PC-3 (cell line): ENCODE measurements around the gene PCSK5. TPM values are rescaled to one million over a fixed set of nuclear protein-coding genes. Genes with fewer than 3 reads are reported as not detected.

Source experiments
- ATAC-seq: fragments of 200-7000 bp; cut with Tn5 transposase; 2 replicates; pipeline ENCODE4 v1.9.1; 2020; ENCODE audit warnings: mild to moderate bottlenecking, moderate library complexity
- BruUV-seq: library from RNA; stranded (reverse); fragments of 400-500 nt; replicated peaks from 2 replicates; lab custom pipeline; 2021; lab: Mats Ljungman, UMichigan
- CTCF ChIA-PET: fragments of 300-600 bp; sonication (Branson Sonifier 250); formaldehyde crosslinking; loops from one replicate; lab custom pipeline; 2022; ENCODE audit warnings: antibody characterized with exemption; lab: Charles Lee
- POLR2A ChIA-PET: fragments of 300-600 bp; sonication (Branson Sonifier 250); formaldehyde crosslinking; loops from one replicate; lab custom pipeline; 2022; ENCODE audit warnings: antibody characterized with exemption; ENCODE audit not compliant: unreplicated experiment; lab: Charles Lee
- DNase-seq: peaks from one replicate; pipeline ENCODE4 v3.0.0-alpha.2; 2015
- H2AFZ ChIP-seq: fragments of 300-600 bp; sonication (generic); 2 replicates; pipeline ENCODE4 v1.6.0; 2016; ENCODE audit warnings: antibody characterized with exemption, low read length
- H3F3A ChIP-seq: fragments of 300-600 bp; sonication (generic); one replicate; pipeline ENCODE4 v1.6.0; 2017; ENCODE audit warnings: antibody characterized with exemption, low read length, control low read depth, mild to moderate bottlenecking; ENCODE audit not compliant: unreplicated experiment
- H3K27ac ChIP-seq: fragments of 300-600 bp; sonication (generic); 2 replicates; pipeline ENCODE4 v1.5.1; 2016; ENCODE audit warnings: mild to moderate bottlenecking, low read length
- H3K27me3 ChIP-seq: fragments of 300-600 bp; sonication (generic); 2 replicates; pipeline ENCODE4 v1.6.1; 2016; ENCODE audit warnings: low read length, mixed read lengths
- H3K36me3 ChIP-seq: fragments of 300-600 bp; sonication (generic); 2 replicates; pipeline ENCODE4 v1.6.1; 2016; ENCODE audit warnings: low read depth, mixed run types, low read length, mixed read lengths
- H3K4me1 ChIP-seq: fragments of 300-600 bp; sonication (generic); 2 replicates; pipeline ENCODE4 v1.5.1; 2016; ENCODE audit warnings: low read length; ENCODE audit not compliant: insufficient read depth
- H3K4me2 ChIP-seq: fragments of 300-600 bp; sonication (generic); 2 replicates; pipeline ENCODE4 v1.6.0; 2016; ENCODE audit warnings: low read length
- H3K4me3 ChIP-seq: fragments of 300-600 bp; sonication (generic); 2 replicates; pipeline ENCODE4 v1.5.1; 2016; ENCODE audit warnings: mild to moderate bottlenecking, low read length, mixed read lengths
- H3K79me2 ChIP-seq: fragments of 300-600 bp; sonication (generic); 2 replicates; pipeline ENCODE4 v1.6.1; 2017; ENCODE audit warnings: low read length, mixed read lengths
- H3K9ac ChIP-seq: fragments of 300-600 bp; sonication (generic); 2 replicates; pipeline ENCODE4 v1.6.0; 2016; ENCODE audit warnings: mild to moderate bottlenecking, low read length
- H3K9me2 ChIP-seq: fragments of 300-600 bp; sonication (generic); replicated peaks from 2 replicates; pipeline ENCODE4 v1.6.1; 2016; ENCODE audit warnings: mixed run types, low read length, mixed read lengths
- H3K9me3 ChIP-seq: fragments of 300-600 bp; sonication (generic); 2 replicates; pipeline ENCODE4 v1.6.1; 2016; ENCODE audit warnings: low read length, mixed read lengths
- H4K20me1 ChIP-seq: fragments of 300-600 bp; sonication (generic); 2 replicates; pipeline ENCODE4 v1.6.1; 2016; ENCODE audit warnings: low read length, mixed read lengths
- CTCF ChIP-seq: fragments of 300-600 bp; sonication (generic); conservative IDR thresholded peaks from 2 replicates; pipeline ENCODE4 v1.5.1; 2017; ENCODE audit warnings: antibody characterized with exemption, low read depth, mild to moderate bottlenecking, low read length
- EZH2 ChIP-seq: fragments of 300-600 bp; sonication (generic); IDR thresholded peaks from one replicate; pipeline ENCODE4 v1.6.1; 2017; ENCODE audit warnings: antibody characterized with exemption, mild to moderate bottlenecking, low read length; ENCODE audit not compliant: unreplicated experiment
- EZH2phosphoT487 ChIP-seq: fragments of 300-600 bp; sonication (generic); IDR thresholded peaks from 2 replicates; pipeline ENCODE4 v1.6.1; 2018; ENCODE audit warnings: mild to moderate bottlenecking, antibody characterized with exemption, low read length, borderline replicate concordance
- intact Hi-C: fragments of 100-400 bp; cut with micrococcal nuclease; formaldehyde crosslinking; loops from 2 replicates; pipeline ENCODE4 v1.9.0; 2023
- total RNA-seq: library from RNA; depleted of rRNA; stranded (reverse); fragments of >200 nt; gene quantifications from 2 replicates; pipeline ENCODE4 v1.2.3, GENCODE V29; 2014

Gene PCSK5
- total RNA-seq, 1 experiment from 2014 or later: not detected

- BruUV-seq: no TSS peak
- ChIA-PET POLR2A (no interaction called here), CTCF (no interaction called here)
- TF ChIP-seq EZH2phosphoT487 (no peak), EZH2 (no peak), CTCF (no peak)
- no peaks in the 10 kb centered on the region for H3K9me3 ChIP-seq
- intact Hi-C loops: no loop called here
- H3F3A ChIP-seq: no peaks in the 10 kb centered on the region
- DNase-seq (no peak), ATAC-seq (no peak)
- H4K20me1 ChIP-seq: no peaks in the 10 kb centered on the region
- H3K9ac ChIP-seq: no peak overlapping the region
- no peak overlapping the region for H3K4me3 ChIP-seq
- no peak overlapping the region for H3K4me2 ChIP-seq
- H3K4me1 ChIP-seq: no peaks in the 10 kb centered on the region
- no peaks in the 10 kb centered on the region for H3K27me3 ChIP-seq
- no peaks in the 10 kb centered on the region for H3K9me2 ChIP-seq
- H3K27ac ChIP-seq: no peak overlapping the region
- H3K79me2 ChIP-seq: no peaks in the 10 kb centered on the region
- H3K36me3 ChIP-seq: no peaks in the 10 kb centered on the region
- H2AFZ ChIP-seq: no peak overlapping the region
Observed at GRCh38 chr9:76166526-76166925, 276.1 kb downstream of the PCSK5 start.

- TF ChIP-seq EZH2 (no peak), EZH2phosphoT487 (no peak), CTCF (no peak)
- Histone ChIP-seq H3K27me3 (no peaks in the 10 kb centered on the region), H3K79me2 (no peaks in the 10 kb centered on the region), H3F3A (no peaks in the 10 kb centered on the region), H3K4me2 (no peak overlapping the region), H3K27ac (no peak overlapping the region), H3K9me2 (no peaks in the 10 kb centered on the region), H2AFZ (no peak overlapping the region), H3K9me3 (no peaks in the 10 kb centered on the region), H3K4me1 (no peaks in the 10 kb centered on the region), H3K9ac (no peak overlapping the region), H3K4me3 (no peak overlapping the region), H4K20me1 (no peaks in the 10 kb centered on the region), H3K36me3 (no peaks in the 10 kb centered on the region)
- ATAC-seq (no peak), DNase-seq (no peak)
- no TSS peak for BruUV-seq
- intact Hi-C loops: no loop called here
- ChIA-PET CTCF (no interaction called here), POLR2A (no interaction called here)
Observed at GRCh38 chr9:76176171-76176570, 285.7 kb downstream of the PCSK5 start.

GRCh38 chr9:76177931-76178330 lies 287.5 kb downstream of the PCSK5 start:
- intact Hi-C loops: no loop called here
- Histone ChIP-seq H3K4me2 (no peak overlapping the region), H3K27me3 (no peaks in the 10 kb centered on the region), H3K36me3 (no peaks in the 10 kb centered on the region), H3K27ac (no peak overlapping the region), H4K20me1 (no peaks in the 10 kb centered on the region), H2AFZ (no peak overlapping the region), H3K4me1 (no peaks in the 10 kb centered on the region), H3K9ac (no peak overlapping the region), H3K9me3 (no peaks in the 10 kb centered on the region), H3K9me2 (no peaks in the 10 kb centered on the region), H3K79me2 (no peaks in the 10 kb centered on the region), H3K4me3 (no peak overlapping the region), H3F3A (no peaks in the 10 kb centered on the region)
- ChIA-PET POLR2A (no interaction called here), CTCF (no interaction called here)
- DNase-seq (no peak), ATAC-seq (no peak)
- TF ChIP-seq CTCF (no peak), EZH2 (no peak), EZH2phosphoT487 (no peak)
- no TSS peak for BruUV-seq
